Neural progenitor cell (in vitro differentiated cells): Measurements from ENCODE around the gene E4F1.

Experiments used
- EZH2 ChIP-seq: fragments of 200-600 bp; sonication (generic); IDR thresholded peaks from 2 replicates; pipeline ENCODE4 v1.6.1; 2017; ENCODE audit warnings: antibody characterized with exemption, mild to moderate bottlenecking, moderate library complexity
- TF ChIP-seq, protein P1 (sequence below): fragments of 200-600 bp; sonication (generic); IDR thresholded peaks from 2 replicates; pipeline ENCODE4 v1.5.1; 2017; ENCODE audit warnings: antibody characterized with exemption, mild to moderate bottlenecking

- TF ChIP-seq, protein P1, sequence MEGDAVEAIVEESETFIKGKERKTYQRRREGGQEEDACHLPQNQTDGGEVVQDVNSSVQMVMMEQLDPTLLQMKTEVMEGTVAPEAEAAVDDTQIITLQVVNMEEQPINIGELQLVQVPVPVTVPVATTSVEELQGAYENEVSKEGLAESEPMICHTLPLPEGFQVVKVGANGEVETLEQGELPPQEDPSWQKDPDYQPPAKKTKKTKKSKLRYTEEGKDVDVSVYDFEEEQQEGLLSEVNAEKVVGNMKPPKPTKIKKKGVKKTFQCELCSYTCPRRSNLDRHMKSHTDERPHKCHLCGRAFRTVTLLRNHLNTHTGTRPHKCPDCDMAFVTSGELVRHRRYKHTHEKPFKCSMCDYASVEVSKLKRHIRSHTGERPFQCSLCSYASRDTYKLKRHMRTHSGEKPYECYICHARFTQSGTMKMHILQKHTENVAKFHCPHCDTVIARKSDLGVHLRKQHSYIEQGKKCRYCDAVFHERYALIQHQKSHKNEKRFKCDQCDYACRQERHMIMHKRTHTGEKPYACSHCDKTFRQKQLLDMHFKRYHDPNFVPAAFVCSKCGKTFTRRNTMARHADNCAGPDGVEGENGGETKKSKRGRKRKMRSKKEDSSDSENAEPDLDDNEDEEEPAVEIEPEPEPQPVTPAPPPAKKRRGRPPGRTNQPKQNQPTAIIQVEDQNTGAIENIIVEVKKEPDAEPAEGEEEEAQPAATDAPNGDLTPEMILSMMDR, result no peak
- no peak for TF ChIP-seq EZH2
Measured at GRCh38 chr16:2177561-2177960, 45.8 kb upstream of the E4F1 start.
